Peyer's patch (tissue), 4 donors: Measurements from ENCODE around the gene ACOX3.

ENCODE experiments used
- POLR2A ChIP-seq, 2 donors: fragments of 450-650 bp; IDR thresholded peaks; one replicate each; pipeline ENCODE4 v1.5.1; 2017; ENCODE audit warnings: antibody characterized with exemption in 2 of 2, mild to moderate bottlenecking in 2 of 2, moderate library complexity in 2 of 2
- TF ChIP-seq, protein P1 (sequence below), 6 experiments: fragments of 450-650 bp in 4 of 6; fragments of 200-600 bp in 2 of 6; sonication (generic) in 1 of 6; IDR thresholded peaks; one replicate each; pipeline ENCODE4 v1.5.1; 2017 to 2019; ENCODE audit warnings: antibody characterized with exemption in 6 of 6, mild to moderate bottlenecking in 3 of 6, moderate library complexity in 1 of 6

DNA sequence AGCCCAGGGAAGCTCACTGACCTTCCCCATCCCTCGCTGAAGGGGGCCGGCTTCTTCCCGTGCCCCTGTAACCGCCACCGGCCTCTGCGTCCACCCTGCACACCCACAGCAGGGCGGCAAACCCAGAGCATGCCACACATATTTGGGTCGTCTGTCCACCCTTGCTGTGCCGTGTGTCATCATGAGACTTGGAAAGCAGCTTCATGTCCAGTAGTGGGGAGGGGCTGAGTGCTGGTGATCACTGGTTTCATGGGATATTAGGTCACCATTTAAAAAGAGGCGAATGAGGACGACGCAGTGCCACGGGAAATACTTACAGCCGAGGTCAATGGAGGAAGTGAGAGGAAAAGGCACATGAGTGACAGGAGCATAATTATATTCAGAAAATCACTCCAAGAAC is 96.1 kb downstream of the ACOX3 start:
- no peak for TF ChIP-seq POLR2A (IDR thresholded peaks at IDR 0.05)
- TF ChIP-seq, protein P1, sequence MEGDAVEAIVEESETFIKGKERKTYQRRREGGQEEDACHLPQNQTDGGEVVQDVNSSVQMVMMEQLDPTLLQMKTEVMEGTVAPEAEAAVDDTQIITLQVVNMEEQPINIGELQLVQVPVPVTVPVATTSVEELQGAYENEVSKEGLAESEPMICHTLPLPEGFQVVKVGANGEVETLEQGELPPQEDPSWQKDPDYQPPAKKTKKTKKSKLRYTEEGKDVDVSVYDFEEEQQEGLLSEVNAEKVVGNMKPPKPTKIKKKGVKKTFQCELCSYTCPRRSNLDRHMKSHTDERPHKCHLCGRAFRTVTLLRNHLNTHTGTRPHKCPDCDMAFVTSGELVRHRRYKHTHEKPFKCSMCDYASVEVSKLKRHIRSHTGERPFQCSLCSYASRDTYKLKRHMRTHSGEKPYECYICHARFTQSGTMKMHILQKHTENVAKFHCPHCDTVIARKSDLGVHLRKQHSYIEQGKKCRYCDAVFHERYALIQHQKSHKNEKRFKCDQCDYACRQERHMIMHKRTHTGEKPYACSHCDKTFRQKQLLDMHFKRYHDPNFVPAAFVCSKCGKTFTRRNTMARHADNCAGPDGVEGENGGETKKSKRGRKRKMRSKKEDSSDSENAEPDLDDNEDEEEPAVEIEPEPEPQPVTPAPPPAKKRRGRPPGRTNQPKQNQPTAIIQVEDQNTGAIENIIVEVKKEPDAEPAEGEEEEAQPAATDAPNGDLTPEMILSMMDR (IDR thresholded peaks at IDR 0.05): no peak
